Cardiac fibroblast (primary cell): Measurements from ENCODE around the gene SERGEF.

Experiments used
- DNase-seq, 2 donors: peaks; one replicate each; pipeline versions ENCODE4 v3.0.0 to v3.0.0-alpha.2; 2010; ENCODE audit warnings: low read depth in 2 of 2
- H3K4me3 ChIP-seq, 2 donors: replicated peaks in 1 of 2; 1 replicate in 1 of 2; 2 replicates in 1 of 2; pipeline ENCODE4 v1.5.1; 2011; ENCODE audit warnings: low read depth in 2 of 2, low read length in 2 of 2, mild to moderate bottlenecking in 2 of 2, moderate library complexity in 1 of 2
- CTCF ChIP-seq: IDR thresholded peaks from one replicate; pipeline ENCODE4 v1.5.1; 2011; ENCODE audit warnings: low read depth, mild to moderate bottlenecking, low read length, inconsistent platforms

Gene SERGEF

DNA sequence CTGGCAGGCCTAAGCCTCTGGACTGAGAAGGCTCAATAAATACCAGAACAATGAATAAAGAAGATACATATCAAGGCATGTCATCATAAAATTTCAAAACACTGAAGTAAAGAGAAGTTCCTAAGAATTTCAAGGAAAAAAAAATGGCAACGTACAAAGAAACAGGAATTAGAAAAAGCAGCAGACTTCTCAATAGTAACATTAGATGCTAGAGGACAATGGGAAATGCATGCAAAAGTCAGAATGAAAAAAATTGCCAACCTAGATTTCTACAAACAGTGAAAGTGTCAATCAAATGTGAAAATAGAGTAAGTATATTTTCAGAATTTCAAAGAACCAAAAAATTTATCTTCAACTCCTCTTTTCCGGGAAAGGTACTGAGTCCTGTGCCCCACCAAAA lies 153.3 kb downstream of the SERGEF start:
- DNase-seq, result no peak
- TF ChIP-seq CTCF, result no peak

GRCh38 chr11:17855531-17856290 lies 157.1 kb downstream of the SERGEF start:
- no peak overlapping the region for H3K4me3 ChIP-seq
- TF ChIP-seq CTCF, result no peak
- DNase-seq, result no peak

More for the DNA sequence above, 153.3 kb downstream of the SERGEF start:
- H3K4me3 ChIP-seq, result no peak overlapping the region

- no peak overlapping the region for H3K4me3 ChIP-seq
- TF ChIP-seq CTCF, result no peak
- no peak for DNase-seq
These were observed 159.6 kb downstream of the SERGEF start for GRCh38 chr11:17853280-17853679.

GRCh38 chr11:17852246-17852645 lies 160.6 kb downstream of the SERGEF start:
- no peak for DNase-seq
- TF ChIP-seq CTCF, result no peak

DNA sequence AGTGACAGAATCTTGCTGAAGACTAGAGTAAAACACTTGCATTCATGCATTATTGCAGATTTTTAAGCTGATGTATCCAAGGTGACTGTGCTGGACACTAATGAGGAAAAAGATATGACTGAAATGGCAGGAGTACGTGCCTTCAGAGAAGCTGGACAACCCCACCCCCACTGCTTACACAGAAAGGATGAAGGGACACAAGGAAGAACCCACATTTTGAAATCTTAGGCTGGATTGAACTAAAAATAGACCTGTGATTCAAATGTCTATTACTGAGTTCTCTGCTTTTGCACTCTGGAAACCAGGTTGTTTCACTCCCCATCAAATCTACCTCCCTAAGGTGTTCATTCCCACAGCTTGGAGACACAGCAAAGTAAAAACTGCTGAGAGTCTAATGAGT lies 161.2 kb downstream of the SERGEF start:
- H3K4me3 ChIP-seq, result no peak overlapping the region
- TF ChIP-seq CTCF, result no peak
- DNase-seq, result no peak

More at GRCh38 chr11:17852246-17852645, 160.6 kb downstream of the SERGEF start:
- no peak overlapping the region for H3K4me3 ChIP-seq

DNA sequence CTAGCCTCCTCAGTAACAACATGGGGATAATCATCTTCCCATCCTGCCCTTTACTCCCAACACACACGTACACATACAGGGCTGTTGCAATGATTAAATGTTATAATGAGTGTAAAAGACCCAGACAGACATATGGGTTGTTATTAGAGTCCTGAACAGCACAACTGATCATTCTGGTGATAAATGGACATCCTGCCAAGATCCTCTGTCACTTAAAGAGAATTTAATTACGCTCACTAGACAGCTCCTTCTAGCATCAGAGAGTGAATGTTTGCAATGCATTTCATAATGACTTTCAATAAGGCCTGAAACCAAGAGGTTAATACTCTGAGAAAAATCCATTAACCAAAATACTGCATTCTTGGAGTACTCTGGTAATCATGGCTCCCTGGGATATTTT lies 162.5 kb downstream of the SERGEF start:
- TF ChIP-seq CTCF, result no peak
- no peak overlapping the region for H3K4me3 ChIP-seq
- no peak for DNase-seq

DNA sequence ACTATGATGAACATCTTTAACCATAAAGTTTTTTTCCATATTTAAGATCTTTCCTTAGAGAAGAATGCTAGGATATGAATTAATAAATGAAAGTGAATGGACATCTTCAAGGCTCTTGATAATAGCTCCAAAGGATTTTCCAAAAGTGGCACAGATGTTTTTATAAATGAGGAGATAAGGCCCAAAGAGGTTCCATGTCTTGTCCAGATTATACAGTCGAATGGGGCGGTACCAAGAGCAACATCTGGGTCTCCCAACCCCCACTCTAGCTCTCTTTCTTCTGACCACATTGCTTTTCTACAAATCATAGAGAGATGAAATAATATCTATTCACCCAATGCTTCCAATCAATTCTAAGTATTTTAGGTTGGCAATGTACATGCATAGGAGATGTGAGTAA lies 164.1 kb downstream of the SERGEF start:
- TF ChIP-seq CTCF, result no peak
- no peak overlapping the region for H3K4me3 ChIP-seq
- DNase-seq, result no peak
